ENCODE results near the gene CFLAR.
"Not testable (repeated sequence)": the region's sequence is repeated elsewhere in the genome, so short reads cannot be mapped to it uniquely, and the experiment has no call there.

The CFLAR gene

GRCh38 chr2:201116115-201116958 lies at the start of gene CFLAR:
CFLAR (plus strand) TSS chr2:201116164; CDS start chr2:201129866, 13,702 bp downstream.
- in situ Hi-C loops (cut with MboI; ENCODE audit: low sequenced_read_pairs): no loop called here

GRCh38 chr2:201070948-201071478 lies 45.0 kb upstream of the CFLAR start:
- in situ Hi-C loops (cut with MboI; ENCODE audit: low sequenced_read_pairs): no loop called here

GRCh38 chr2:201071479-201072200 lies 44.3 kb upstream of the CFLAR start, which contains the start of the genes HYCC2 and NDUFB3:
HYCC2 (minus strand) TSS chr2:201071671; CDS start chr2:201024009, 47,662 bp downstream.
NDUFB3 (plus strand) TSS chr2:201072001; CDS start chr2:201078883, 6,882 bp downstream.
- in situ Hi-C loops (cut with MboI; ENCODE audit: low sequenced_read_pairs): no loop called here

GRCh38 chr2:201072201-201072530 lies 43.8 kb upstream of the CFLAR start:
- in situ Hi-C loops (cut with MboI; ENCODE audit: low sequenced_read_pairs): no loop called here

GRCh38 chr2:201073071-201073470 lies 42.9 kb upstream of the CFLAR start:
- in situ Hi-C loops (cut with MboI; ENCODE audit: low sequenced_read_pairs): no loop called here

- in situ Hi-C loops (cut with MboI; ENCODE audit: low sequenced_read_pairs): no loop called here
Observed at GRCh38 chr2:201074996-201075395, 41.0 kb upstream of the CFLAR start.

- in situ Hi-C loops (cut with MboI; ENCODE audit: low sequenced_read_pairs): no loop called here
Observed at GRCh38 chr2:201084863-201085262, 31.1 kb upstream of the CFLAR start.

GRCh38 chr2:201090574-201090973 lies 25.4 kb upstream of the CFLAR start:
- in situ Hi-C loops (cut with MboI; ENCODE audit: low sequenced_read_pairs): no loop called here

- in situ Hi-C loops (cut with MboI; ENCODE audit: low sequenced_read_pairs): no loop called here
Observed at GRCh38 chr2:201093573-201093972, 22.4 kb upstream of the CFLAR start.

- in situ Hi-C loops (cut with MboI; ENCODE audit: low sequenced_read_pairs): no loop called here
Observed at GRCh38 chr2:201100497-201100896, 15.5 kb upstream of the CFLAR start.

GRCh38 chr2:201105759-201106158 lies 10.2 kb upstream of the CFLAR start:
- in situ Hi-C loops (cut with MboI; ENCODE audit: low sequenced_read_pairs): no loop called here

- in situ Hi-C loops (cut with MboI; ENCODE audit: low sequenced_read_pairs): no loop called here
Observed at GRCh38 chr2:201107624-201108023, 8.3 kb upstream of the CFLAR start.

GRCh38 chr2:201108341-201108740 lies 7.6 kb upstream of the CFLAR start:
- in situ Hi-C loops (cut with MboI; ENCODE audit: low sequenced_read_pairs): no loop called here

- in situ Hi-C loops (cut with MboI; ENCODE audit: low sequenced_read_pairs): no loop called here
Observed at GRCh38 chr2:201109186-201109585, 6.8 kb upstream of the CFLAR start.

GRCh38 chr2:201110615-201111014 lies 5.3 kb upstream of the CFLAR start:
- in situ Hi-C loops (cut with MboI; ENCODE audit: low sequenced_read_pairs): no loop called here

GRCh38 chr2:201111096-201111495 lies 4.9 kb upstream of the CFLAR start:
- in situ Hi-C loops (cut with MboI; ENCODE audit: low sequenced_read_pairs): no loop called here

GRCh38 chr2:201114350-201114749 lies 1.6 kb upstream of the CFLAR start:
- in situ Hi-C loops (cut with MboI; ENCODE audit: low sequenced_read_pairs): no loop called here

GRCh38 chr2:201114846-201115245 lies 1.1 kb upstream of the CFLAR start:
- in situ Hi-C loops (cut with MboI; ENCODE audit: low sequenced_read_pairs): no loop called here

- in situ Hi-C loops (cut with MboI; ENCODE audit: low sequenced_read_pairs): no loop called here
Observed at GRCh38 chr2:201116959-201117734, 1.2 kb downstream of the CFLAR start.

GRCh38 chr2:201117735-201118094 lies 1.8 kb downstream of the CFLAR start:
- in situ Hi-C loops (cut with MboI; ENCODE audit: low sequenced_read_pairs): not testable (repeated sequence)
